ENCODE results near the gene SSTR5. TPM values are rescaled to one million over a fixed set of nuclear protein-coding genes. Genes with fewer than 3 reads are reported as not detected.

SSTR5 gene
- total RNA-seq, 3 donors from 2014 or later (not counting 1 experiment from before 2014, with no cell fraction given) = not detected

GRCh38 chr16:1117176-1117900 is 44.8 kb downstream of the SSTR5 start:
- Histone ChIP-seq H3K27me3 (ENCODE audit: control insufficient read depth, insufficient read depth, low read length) (no peaks in the 10 kb centered on the region), H3K27ac (ENCODE audit: low read length) (no peak overlapping the region), H3K36me3 (ENCODE audit: control insufficient read depth, insufficient read depth, low read length) (no peaks in the 10 kb centered on the region), H3K4me3 (ENCODE audit: low read length) (no peak overlapping the region), H3K4me1 (ENCODE audit: control insufficient read depth, insufficient read depth, low read length) (no peaks in the 10 kb centered on the region), H3K9me3 (ENCODE audit: control insufficient read depth, insufficient read depth, low read length) (no peaks in the 10 kb centered on the region)
- TF ChIP-seq, protein P1, sequence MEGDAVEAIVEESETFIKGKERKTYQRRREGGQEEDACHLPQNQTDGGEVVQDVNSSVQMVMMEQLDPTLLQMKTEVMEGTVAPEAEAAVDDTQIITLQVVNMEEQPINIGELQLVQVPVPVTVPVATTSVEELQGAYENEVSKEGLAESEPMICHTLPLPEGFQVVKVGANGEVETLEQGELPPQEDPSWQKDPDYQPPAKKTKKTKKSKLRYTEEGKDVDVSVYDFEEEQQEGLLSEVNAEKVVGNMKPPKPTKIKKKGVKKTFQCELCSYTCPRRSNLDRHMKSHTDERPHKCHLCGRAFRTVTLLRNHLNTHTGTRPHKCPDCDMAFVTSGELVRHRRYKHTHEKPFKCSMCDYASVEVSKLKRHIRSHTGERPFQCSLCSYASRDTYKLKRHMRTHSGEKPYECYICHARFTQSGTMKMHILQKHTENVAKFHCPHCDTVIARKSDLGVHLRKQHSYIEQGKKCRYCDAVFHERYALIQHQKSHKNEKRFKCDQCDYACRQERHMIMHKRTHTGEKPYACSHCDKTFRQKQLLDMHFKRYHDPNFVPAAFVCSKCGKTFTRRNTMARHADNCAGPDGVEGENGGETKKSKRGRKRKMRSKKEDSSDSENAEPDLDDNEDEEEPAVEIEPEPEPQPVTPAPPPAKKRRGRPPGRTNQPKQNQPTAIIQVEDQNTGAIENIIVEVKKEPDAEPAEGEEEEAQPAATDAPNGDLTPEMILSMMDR (IDR thresholded peaks at IDR 0.05) = no peak
- H3K4me1 Mint-ChIP-seq = no peaks in the 10 kb centered on the region
- no peaks in the 10 kb centered on the region for H3K9me3 Mint-ChIP-seq
- no peak overlapping the region for H3K4me3 Mint-ChIP-seq
- intact Hi-C loops (cut with micrococcal nuclease) = no loop called here
- H3K27me3 Mint-ChIP-seq (ENCODE audit: low read depth in 2 of 2) = no peaks in the 10 kb centered on the region
- ATAC-seq (no peak), DNase-seq (no peak)
- 67% methylated on average over 34 of the region's 34 CpGs for WGBS (ENCODE audit: insufficient coverage)
- H3K27ac Mint-ChIP-seq = no peak overlapping the region
- H3K36me3 Mint-ChIP-seq = no peaks in the 10 kb centered on the region

DNA sequence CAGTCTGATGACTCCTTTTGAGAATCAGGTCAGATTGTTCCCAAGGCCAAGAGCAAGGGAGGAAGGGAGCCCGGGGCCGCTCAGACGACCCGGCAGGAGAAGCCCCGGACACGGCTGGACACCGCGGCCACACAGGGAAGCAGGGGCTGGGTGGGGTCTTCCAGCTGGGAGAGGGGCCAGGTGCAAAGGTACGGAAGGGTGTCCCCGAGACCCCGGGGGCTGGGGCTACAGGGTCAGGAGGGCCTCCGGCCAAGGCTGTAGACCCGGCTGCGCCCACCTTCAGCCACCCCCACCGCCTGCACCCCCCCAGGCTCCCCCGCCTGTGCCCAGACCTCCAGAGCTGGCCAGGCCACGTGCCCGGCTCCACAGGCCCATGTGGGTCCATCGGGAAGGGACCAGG is 45.4 kb downstream of the SSTR5 start:
- 88% methylated on average over 19 of the region's 19 CpGs for WGBS (ENCODE audit: insufficient coverage)
- H3K9me3 ChIP-seq (ENCODE audit: control insufficient read depth, insufficient read depth, low read length) = no peaks in the 10 kb centered on the region
- no peaks in the 10 kb centered on the region for H3K4me1 ChIP-seq (ENCODE audit: control insufficient read depth, insufficient read depth, low read length)
- H3K9me3 Mint-ChIP-seq = no peaks in the 10 kb centered on the region
- H3K4me3 ChIP-seq (ENCODE audit: low read length) = no peak overlapping the region
- H3K4me3 Mint-ChIP-seq = no peak overlapping the region
- H3K27ac Mint-ChIP-seq = no peak overlapping the region
- intact Hi-C loops (cut with micrococcal nuclease) = no loop called here
- H3K27me3 ChIP-seq (ENCODE audit: control insufficient read depth, insufficient read depth, low read length) = no peaks in the 10 kb centered on the region
- no peaks in the 10 kb centered on the region for H3K4me1 Mint-ChIP-seq
- TF ChIP-seq, protein P1 (IDR thresholded peaks at IDR 0.05) = no peak
- no peaks in the 10 kb centered on the region for H3K27me3 Mint-ChIP-seq (ENCODE audit: low read depth in 2 of 2)
- no peak overlapping the region for H3K27ac ChIP-seq (ENCODE audit: low read length)
- H3K36me3 ChIP-seq (ENCODE audit: control insufficient read depth, insufficient read depth, low read length) = no peaks in the 10 kb centered on the region
- no peaks in the 10 kb centered on the region for H3K36me3 Mint-ChIP-seq
- ATAC-seq (no peak), DNase-seq (no peak)

GRCh38 chr16:1119129-1119528 is 46.6 kb downstream of the SSTR5 start:
- ATAC-seq = no peak
- Mint-ChIP-seq H3K36me3 (no peaks in the 10 kb centered on the region), H3K27me3 (ENCODE audit: low read depth in 2 of 2) (no peaks in the 10 kb centered on the region), H3K27ac (no peak overlapping the region), H3K4me1 (no peaks in the 10 kb centered on the region), H3K4me3 (no peak overlapping the region), H3K9me3 (no peaks in the 10 kb centered on the region)
- intact Hi-C loops (cut with micrococcal nuclease) = no loop called here
- Histone ChIP-seq H3K9me3 (ENCODE audit: control insufficient read depth, insufficient read depth, low read length) (no peaks in the 10 kb centered on the region), H3K27me3 (ENCODE audit: control insufficient read depth, insufficient read depth, low read length) (no peaks in the 10 kb centered on the region), H3K4me1 (ENCODE audit: control insufficient read depth, insufficient read depth, low read length) (no peaks in the 10 kb centered on the region), H3K36me3 (ENCODE audit: control insufficient read depth, insufficient read depth, low read length) (no peaks in the 10 kb centered on the region), H3K4me3 (ENCODE audit: low read length) (no peak overlapping the region), H3K27ac (ENCODE audit: low read length) (no peak overlapping the region)
- TF ChIP-seq, protein P1 (IDR thresholded peaks at IDR 0.05) = no peak
- no peak for DNase-seq
- WGBS (ENCODE audit: insufficient coverage) = 76% methylated on average over 19 of the region's 19 CpGs

Measured in natural killer cell (primary cell).